HG03039 (cell line): ENCODE data around the gene MT3.
"Not testable (repeated sequence)": the region's sequence is repeated elsewhere in the genome, so short reads cannot be mapped to it uniquely, and the experiment has no call there.

Experiments
- ATAC-seq: cut with Tn5 transposase; IDR thresholded peaks from one replicate; pipeline ENCODE4 v1.9.1; 2021; ENCODE audit warnings: mild to moderate bottlenecking, moderate library complexity; ENCODE audit not compliant: unreplicated experiment

MT3 gene

GRCh38 chr16:56608876-56609462, 19.6 kb downstream of the MT3 start:
- ATAC-seq = no peak

- ATAC-seq = no peak
Measured at GRCh38 chr16:56609463-56609921, 20.2 kb downstream of the MT3 start.

- ATAC-seq = no peak
Measured at GRCh38 chr16:56610017-56610608, 20.8 kb downstream of the MT3 start.

GRCh38 chr16:56610609-56611111, 21.3 kb downstream of the MT3 start:
- no peak for ATAC-seq

GRCh38 chr16:56611281-56611833, 22.0 kb downstream of the MT3 start:
- no peak for ATAC-seq

- no peak for ATAC-seq
Measured at GRCh38 chr16:56613706-56614105, 24.4 kb downstream of the MT3 start.

- ATAC-seq = no peak
Measured at GRCh38 chr16:56614549-56614991, 25.2 kb downstream of the MT3 start.

GRCh38 chr16:56615353-56615752, 26.0 kb downstream of the MT3 start:
- ATAC-seq = no peak

- ATAC-seq = no peak
Measured at GRCh38 chr16:56616608-56617211, 27.4 kb downstream of the MT3 start.

- no peak for ATAC-seq
Measured at GRCh38 chr16:56617212-56618085, 28.1 kb downstream of the MT3 start.

GRCh38 chr16:56618138-56618537, 28.8 kb downstream of the MT3 start:
- no peak for ATAC-seq

- ATAC-seq = no peak
Measured at GRCh38 chr16:56620339-56620897, 31.1 kb downstream of the MT3 start.

- ATAC-seq = not testable (repeated sequence)
Measured at GRCh38 chr16:56621665-56622445, 32.5 kb downstream of the MT3 start.

- ATAC-seq = not testable (repeated sequence)
Measured at GRCh38 chr16:56623184-56623583, 33.9 kb downstream of the MT3 start.

- no peak for ATAC-seq
Measured at GRCh38 chr16:56623637-56624036, 34.3 kb downstream of the MT3 start.

GRCh38 chr16:56625140-56625942, 36.0 kb downstream of the MT3 start, which contains the start of gene MT1E:
TSS of gene MT1E (plus strand) at chr16:56625781. CDS start at chr16:56625852, 71 bp downstream.
- no peak for ATAC-seq

- ATAC-seq = no peak
Measured at GRCh38 chr16:56625943-56626654, 36.8 kb downstream of the MT3 start.

GRCh38 chr16:56626685-56627084, 37.4 kb downstream of the MT3 start:
- no peak for ATAC-seq
